Measurements from ENCODE around the gene PHF19. TPM values are rescaled to one million over a fixed set of nuclear protein-coding genes. Genes with fewer than 3 reads are reported as not detected.

The PHF19 gene
- total RNA-seq, 4 donors from 2014 or later = 7.2 to 76.7 (median 20.6) TPM

DNA sequence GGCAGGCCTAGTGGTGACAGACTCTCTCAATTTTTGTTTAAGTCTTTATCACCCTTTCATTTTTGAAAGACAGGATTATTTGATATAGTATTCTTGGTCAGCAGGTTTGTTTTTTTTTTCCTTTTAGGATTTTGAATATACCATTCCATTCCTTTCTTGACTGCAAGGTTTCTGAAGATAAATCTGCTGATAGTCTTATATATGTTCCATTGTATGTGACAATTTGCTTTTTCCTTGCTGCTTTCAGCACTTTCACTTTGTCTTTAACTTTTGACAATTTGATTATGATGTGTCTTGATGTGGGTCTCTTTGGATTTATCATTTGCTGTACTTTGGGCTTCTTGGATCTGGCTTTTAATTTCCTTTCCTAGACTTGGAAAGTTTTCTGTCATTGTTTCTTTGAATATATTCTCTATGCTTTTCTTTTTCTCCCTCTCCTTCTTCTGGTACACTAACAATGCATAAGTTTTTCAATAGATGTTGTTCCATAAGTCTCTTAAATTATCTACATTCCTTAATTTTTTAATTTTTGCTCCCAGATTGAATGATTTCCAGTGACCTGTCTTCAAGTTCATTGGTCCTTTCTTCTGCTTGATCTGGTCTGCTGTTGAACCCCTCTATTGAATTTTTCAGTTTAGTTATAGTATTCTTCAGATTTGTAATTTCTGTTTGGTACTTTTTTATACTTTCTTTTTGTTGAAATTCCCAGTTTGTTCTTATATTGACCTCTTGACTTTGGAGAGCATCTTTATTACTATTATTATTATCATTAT lies 69.2 kb downstream of the PHF19 start:
- DNase-seq = no peak
- peaks cover 0 to 14% (median 3%) of the 10 kb centered on the region in 4 donors for H3K9me3 ChIP-seq
- H3K27ac ChIP-seq = no peak overlapping the region

More for the DNA sequence above, 69.2 kb downstream of the PHF19 start:
- Histone ChIP-seq H3K4me3 (no peak overlapping the region), H3K27me3 (no peaks in the 10 kb centered on the region), H3K36me3 (no peaks in the 10 kb centered on the region), H3K4me1 (no peaks in the 10 kb centered on the region)
- TF ChIP-seq POLR2A (IDR thresholded peaks at IDR 0.05) (no peak), CTCF (IDR thresholded peaks at IDR 0.05) (no peak)

Other genes with a start within 250 kb of the PHF19 start
- 10 to 100 TPM in 2 of 4 donors, 1 to 10 TPM in 2; 8.1 to 15.1 (median 11.5) TPM for gene MEGF9, start 162.7 kb downstream of the PHF19 start, total RNA-seq
- gene FBXW2, start 83.8 kb downstream of the PHF19 start, total RNA-seq = 10 to 100 TPM; 70.5 to 93.3 (median 82.8) TPM
- 10 to 100 TPM; 23.8 to 46.2 (median 30.9) TPM for gene PSMD5, start 34.3 kb downstream of the PHF19 start, total RNA-seq
- 10 to 100 TPM in 1 of 4 donors, 1 to 10 TPM in 3; 3.3 to 14.0 (median 8.8) TPM for gene TRAF1, start 49.6 kb upstream of the PHF19 start, total RNA-seq
- 1 to 10 TPM; 1.2 to 8.6 (median 2.1) TPM for gene C5, start 173.1 kb upstream of the PHF19 start, total RNA-seq
- gene CNTRL, start 197.8 kb upstream of the PHF19 start, total RNA-seq = 100 to 1,000 TPM in 1 of 4 donors, 10 to 100 TPM in 2, 1 to 10 TPM in 1; 5.1 to 113 (median 13.7) TPM

Measured in Peyer's patch (tissue), 4 donors.